ENCODE results near the gene KIFC3. TPM values are rescaled to one million over a fixed set of nuclear protein-coding genes. Genes with fewer than 3 reads are reported as not detected.

KIFC3 gene
- total RNA-seq, 1 donor from 2014 or later, result 15.4 TPM

- Mint-ChIP-seq H3K9me3 (ENCODE audit: unreplicated experiment) (no peaks in the 10 kb centered on the region), H3K27ac (ENCODE audit: unreplicated experiment) (no peak overlapping the region), H3K4me3 (ENCODE audit: unreplicated experiment) (no peak overlapping the region), H3K27me3 (ENCODE audit: unreplicated experiment) (peaks cover 1% of the 10 kb centered on the region), H3K36me3 (ENCODE audit: low read depth, unreplicated experiment) (no peaks in the 10 kb centered on the region), H3K4me1 (ENCODE audit: unreplicated experiment) (peaks cover 6% of the 10 kb centered on the region)
- no peak for TF ChIP-seq CTCF (IDR thresholded peaks at IDR 0.05; ENCODE audit: unreplicated experiment)
- no peak for DNase-seq (ENCODE audit: low spot score)
These were observed 73.7 kb downstream of the KIFC3 start for GRCh38 chr16:57728336-57729181.

GRCh38 chr16:57727610-57728009 is 74.7 kb downstream of the KIFC3 start:
- Mint-ChIP-seq H3K4me3 (ENCODE audit: unreplicated experiment) (no peak overlapping the region), H3K9me3 (ENCODE audit: unreplicated experiment) (no peaks in the 10 kb centered on the region), H3K36me3 (ENCODE audit: low read depth, unreplicated experiment) (no peaks in the 10 kb centered on the region), H3K4me1 (ENCODE audit: unreplicated experiment) (peaks cover 6% of the 10 kb centered on the region), H3K27ac (ENCODE audit: unreplicated experiment) (no peak overlapping the region), H3K27me3 (ENCODE audit: unreplicated experiment) (peaks cover 1% of the 10 kb centered on the region)
- TF ChIP-seq CTCF (IDR thresholded peaks at IDR 0.05; ENCODE audit: unreplicated experiment), result no peak
- no peak for DNase-seq (ENCODE audit: low spot score)

- no peak for DNase-seq (ENCODE audit: low spot score)
- peak overlapping the region; percentile 13 for H3K27ac Mint-ChIP-seq (ENCODE audit: unreplicated experiment)
- no peak for TF ChIP-seq CTCF (IDR thresholded peaks at IDR 0.05; ENCODE audit: unreplicated experiment)
- no peaks in the 10 kb centered on the region for H3K36me3 Mint-ChIP-seq (ENCODE audit: low read depth, unreplicated experiment)
- peaks cover 1% of the 10 kb centered on the region for H3K27me3 Mint-ChIP-seq (ENCODE audit: unreplicated experiment)
- no peak overlapping the region for H3K4me3 Mint-ChIP-seq (ENCODE audit: unreplicated experiment)
- peaks cover 5% of the 10 kb centered on the region for H3K4me1 Mint-ChIP-seq (ENCODE audit: unreplicated experiment)
- no peaks in the 10 kb centered on the region for H3K9me3 Mint-ChIP-seq (ENCODE audit: unreplicated experiment)
These were observed 75.8 kb downstream of the KIFC3 start for GRCh38 chr16:57726433-57726947.

GRCh38 chr16:57725976-57726375 is 76.3 kb downstream of the KIFC3 start:
- no peak for DNase-seq (ENCODE audit: low spot score)
- Mint-ChIP-seq H3K4me1 (ENCODE audit: unreplicated experiment) (no peaks in the 10 kb centered on the region), H3K27me3 (ENCODE audit: unreplicated experiment) (peaks cover 1% of the 10 kb centered on the region), H3K4me3 (ENCODE audit: unreplicated experiment) (no peak overlapping the region), H3K27ac (ENCODE audit: unreplicated experiment) (no peak overlapping the region), H3K36me3 (ENCODE audit: low read depth, unreplicated experiment) (no peaks in the 10 kb centered on the region), H3K9me3 (ENCODE audit: unreplicated experiment) (no peaks in the 10 kb centered on the region)
- no peak for TF ChIP-seq CTCF (IDR thresholded peaks at IDR 0.05; ENCODE audit: unreplicated experiment)

- Mint-ChIP-seq H3K27me3 (ENCODE audit: unreplicated experiment) (peaks cover 1% of the 10 kb centered on the region), H3K4me1 (ENCODE audit: unreplicated experiment) (no peaks in the 10 kb centered on the region), H3K36me3 (ENCODE audit: low read depth, unreplicated experiment) (no peaks in the 10 kb centered on the region), H3K4me3 (ENCODE audit: unreplicated experiment) (no peak overlapping the region), H3K27ac (ENCODE audit: unreplicated experiment) (no peak overlapping the region), H3K9me3 (ENCODE audit: unreplicated experiment) (no peaks in the 10 kb centered on the region)
- TF ChIP-seq CTCF (IDR thresholded peaks at IDR 0.05; ENCODE audit: unreplicated experiment), result no peak
- no peak for DNase-seq (ENCODE audit: low spot score)
These were observed 76.7 kb downstream of the KIFC3 start for GRCh38 chr16:57725554-57725953.

Data from endothelial cell (in vitro differentiated cells).